ENCODE measurements around the gene CELA3A.

GRCh38 chr1:22055463-22055862, 54.0 kb downstream of the CELA3A start:
- TF ChIP-seq ZBTB33 (IDR thresholded peaks at IDR 0.05) (no peak), GABPA (IDR thresholded peaks at IDR 0.05 in 1 of 2, conservative IDR thresholded peaks at IDR 0.05 in 1 of 2) (no peak), CTCF (IDR thresholded peaks at IDR 0.05; ENCODE audit: low read depth, low read length, missing input control) (no peak), RAD21 (IDR thresholded peaks at IDR 0.05) (no peak), TAF1 (conservative IDR thresholded peaks at IDR 0.05) (no peak), YY1 (IDR thresholded peaks at IDR 0.05) (no peak), REST (IDR thresholded peaks at IDR 0.05) (no peak), MAX (IDR thresholded peaks at IDR 0.05) (no peak), EGR1 (IDR thresholded peaks at IDR 0.05; ENCODE audit: low read depth in 2 of 2) (no peak), HNF4A (conservative IDR thresholded peaks at IDR 0.05) (no peak), SP1 (IDR thresholded peaks at IDR 0.05) (no peak), JUND (IDR thresholded peaks at IDR 0.05) (no peak), RXRA (IDR thresholded peaks at IDR 0.05) (no peak)

Measured in liver (tissue), 3 donors.